ENCODE data around the gene PRR15. TPM values are rescaled to one million over a fixed set of nuclear protein-coding genes. Genes with fewer than 3 reads are reported as not detected.

The PRR15 gene
- total and polyA plus RNA-seq, 2 of the 13 experiments (the other 11 are each of a cell fraction or from before 2014, with no cell fraction given) = 2.3 to 7.8 TPM

DNA sequence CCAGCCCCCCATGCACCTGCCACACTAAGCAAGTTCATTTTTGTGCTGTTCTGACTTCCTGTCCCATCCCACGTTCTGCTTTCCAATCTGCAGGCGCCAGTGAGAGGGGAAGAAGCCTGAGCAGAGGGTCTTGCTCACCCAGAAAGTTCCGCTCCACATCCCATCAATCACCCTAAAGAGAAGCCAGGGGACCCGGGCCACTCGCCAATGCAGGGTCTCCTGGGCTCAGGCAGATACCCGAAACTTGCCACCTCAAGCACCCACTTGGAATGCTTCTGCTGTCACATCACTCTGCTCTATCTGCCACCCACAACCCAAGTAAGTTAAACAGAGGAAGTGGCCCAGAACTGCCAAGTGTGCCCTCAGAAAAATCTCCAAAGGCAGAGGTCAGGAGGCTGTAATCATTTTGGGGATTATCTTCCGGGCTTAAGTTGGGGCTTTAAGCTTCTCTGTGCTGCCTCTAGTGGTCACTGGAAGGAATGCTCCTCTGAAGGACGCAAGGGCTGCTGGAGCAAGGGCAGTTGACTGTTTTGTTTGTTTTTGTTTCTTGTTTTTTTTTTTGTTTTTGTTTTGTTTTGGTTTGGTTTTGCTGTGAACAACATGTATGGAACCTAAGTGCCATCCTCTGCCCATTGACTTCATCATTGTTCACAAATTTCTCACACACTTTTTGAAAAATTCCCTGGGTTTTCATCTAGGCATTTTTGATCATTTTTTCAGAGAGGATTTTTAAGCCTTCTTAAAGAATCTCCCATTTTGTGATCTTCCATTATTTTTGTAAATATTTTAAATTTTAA is 25.5 kb downstream of the PRR15 start (continued):
- TF ChIP-seq KDM2A (CRISPR knock-in tag; IDR thresholded peaks at IDR 0.05; ENCODE audit: borderline replicate concordance, low read depth) = peak; percentile 35; the same call in 1 of the 2 replicates
- no peak for TF ChIP-seq TARDBP (CRISPR knock-in tag; IDR thresholded peaks at IDR 0.05)
- TF ChIP-seq ZNF556 (CRISPR knock-in tag; IDR thresholded peaks at IDR 0.05; ENCODE audit: borderline replicate concordance) = no peak
- TF ChIP-seq, protein P1, sequence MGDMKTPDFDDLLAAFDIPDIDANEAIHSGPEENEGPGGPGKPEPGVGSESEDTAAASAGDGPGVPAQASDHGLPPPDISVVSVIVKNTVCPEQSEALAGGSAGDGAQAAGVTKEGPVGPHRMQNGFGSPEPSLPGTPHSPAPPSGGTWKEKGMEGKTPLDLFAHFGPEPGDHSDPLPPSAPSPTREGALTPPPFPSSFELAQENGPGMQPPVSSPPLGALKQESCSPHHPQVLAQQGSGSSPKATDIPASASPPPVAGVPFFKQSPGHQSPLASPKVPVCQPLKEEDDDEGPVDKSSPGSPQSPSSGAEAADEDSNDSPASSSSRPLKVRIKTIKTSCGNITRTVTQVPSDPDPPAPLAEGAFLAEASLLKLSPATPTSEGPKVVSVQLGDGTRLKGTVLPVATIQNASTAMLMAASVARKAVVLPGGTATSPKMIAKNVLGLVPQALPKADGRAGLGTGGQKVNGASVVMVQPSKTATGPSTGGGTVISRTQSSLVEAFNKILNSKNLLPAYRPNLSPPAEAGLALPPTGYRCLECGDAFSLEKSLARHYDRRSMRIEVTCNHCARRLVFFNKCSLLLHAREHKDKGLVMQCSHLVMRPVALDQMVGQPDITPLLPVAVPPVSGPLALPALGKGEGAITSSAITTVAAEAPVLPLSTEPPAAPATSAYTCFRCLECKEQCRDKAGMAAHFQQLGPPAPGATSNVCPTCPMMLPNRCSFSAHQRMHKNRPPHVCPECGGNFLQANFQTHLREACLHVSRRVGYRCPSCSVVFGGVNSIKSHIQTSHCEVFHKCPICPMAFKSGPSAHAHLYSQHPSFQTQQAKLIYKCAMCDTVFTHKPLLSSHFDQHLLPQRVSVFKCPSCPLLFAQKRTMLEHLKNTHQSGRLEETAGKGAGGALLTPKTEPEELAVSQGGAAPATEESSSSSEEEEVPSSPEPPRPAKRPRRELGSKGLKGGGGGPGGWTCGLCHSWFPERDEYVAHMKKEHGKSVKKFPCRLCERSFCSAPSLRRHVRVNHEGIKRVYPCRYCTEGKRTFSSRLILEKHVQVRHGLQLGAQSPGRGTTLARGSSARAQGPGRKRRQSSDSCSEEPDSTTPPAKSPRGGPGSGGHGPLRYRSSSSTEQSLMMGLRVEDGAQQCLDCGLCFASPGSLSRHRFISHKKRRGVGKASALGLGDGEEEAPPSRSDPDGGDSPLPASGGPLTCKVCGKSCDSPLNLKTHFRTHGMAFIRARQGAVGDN (CRISPR knock-in tag; IDR thresholded peaks at IDR 0.05) = peak; percentile 12; the same call in 1 of the 2 replicates
- no peak for TF ChIP-seq ARNTL (CRISPR knock-in tag; IDR thresholded peaks at IDR 0.05)
- TF ChIP-seq ZNF747 (CRISPR knock-in tag; IDR thresholded peaks at IDR 0.05; ENCODE audit: borderline replicate concordance) = no peak
- TF ChIP-seq, protein P2, sequence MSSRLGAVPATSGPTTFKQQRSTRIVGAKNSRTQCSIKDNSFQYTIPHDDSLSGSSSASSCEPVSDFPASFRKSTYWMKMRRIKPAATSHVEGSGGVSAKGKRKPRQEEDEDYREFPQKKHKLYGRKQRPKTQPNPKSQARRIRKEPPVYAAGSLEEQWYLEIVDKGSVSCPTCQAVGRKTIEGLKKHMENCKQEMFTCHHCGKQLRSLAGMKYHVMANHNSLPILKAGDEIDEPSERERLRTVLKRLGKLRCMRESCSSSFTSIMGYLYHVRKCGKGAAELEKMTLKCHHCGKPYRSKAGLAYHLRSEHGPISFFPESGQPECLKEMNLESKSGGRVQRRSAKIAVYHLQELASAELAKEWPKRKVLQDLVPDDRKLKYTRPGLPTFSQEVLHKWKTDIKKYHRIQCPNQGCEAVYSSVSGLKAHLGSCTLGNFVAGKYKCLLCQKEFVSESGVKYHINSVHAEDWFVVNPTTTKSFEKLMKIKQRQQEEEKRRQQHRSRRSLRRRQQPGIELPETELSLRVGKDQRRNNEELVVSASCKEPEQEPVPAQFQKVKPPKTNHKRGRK (CRISPR knock-in tag; IDR thresholded peaks at IDR 0.05) = 0 out of 2 replicates have a peak, but pooled peaks have one; percentile 21
- no peak for TF ChIP-seq ZSCAN30 (CRISPR knock-in tag; IDR thresholded peaks at IDR 0.05)
- no peak for TF ChIP-seq SOX5 (CRISPR knock-in tag; IDR thresholded peaks at IDR 0.05; ENCODE audit: borderline replicate concordance)
- TF ChIP-seq, protein P3, sequence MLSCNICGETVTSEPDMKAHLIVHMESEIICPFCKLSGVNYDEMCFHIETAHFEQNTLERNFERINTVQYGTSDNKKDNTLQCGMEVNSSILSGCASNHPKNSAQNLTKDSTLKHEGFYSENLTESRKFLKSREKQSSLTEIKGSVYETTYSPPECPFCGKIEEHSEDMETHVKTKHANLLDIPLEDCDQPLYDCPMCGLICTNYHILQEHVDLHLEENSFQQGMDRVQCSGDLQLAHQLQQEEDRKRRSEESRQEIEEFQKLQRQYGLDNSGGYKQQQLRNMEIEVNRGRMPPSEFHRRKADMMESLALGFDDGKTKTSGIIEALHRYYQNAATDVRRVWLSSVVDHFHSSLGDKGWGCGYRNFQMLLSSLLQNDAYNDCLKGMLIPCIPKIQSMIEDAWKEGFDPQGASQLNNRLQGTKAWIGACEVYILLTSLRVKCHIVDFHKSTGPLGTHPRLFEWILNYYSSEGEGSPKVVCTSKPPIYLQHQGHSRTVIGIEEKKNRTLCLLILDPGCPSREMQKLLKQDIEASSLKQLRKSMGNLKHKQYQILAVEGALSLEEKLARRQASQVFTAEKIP (CRISPR knock-in tag; IDR thresholded peaks at IDR 0.05; ENCODE audit: borderline replicate concordance) = no peak
- no peak for TF ChIP-seq ZNF383 (CRISPR knock-in tag; IDR thresholded peaks at IDR 0.05; ENCODE audit: borderline replicate concordance)
- TF ChIP-seq ZFX (CRISPR knock-in tag; IDR thresholded peaks at IDR 0.05; ENCODE audit: low read depth) = no peak
- no peak for TF ChIP-seq ZNF24 (IDR thresholded peaks at IDR 0.05)
- TF ChIP-seq SMC3 (IDR thresholded peaks at IDR 0.05; ENCODE audit: low read length) = peak; percentile 48; the same call in 1 of the 2 replicates
- no peak for TF ChIP-seq LCORL (IDR thresholded peaks at IDR 0.05)
- TF ChIP-seq LCORL (CRISPR knock-in tag; IDR thresholded peaks at IDR 0.05) = peak; percentile 27; the same call in 1 of the 2 replicates
- TF ChIP-seq ZNF629 (CRISPR knock-in tag; conservative IDR thresholded peaks at IDR 0.05) = no peak
- no peak for TF ChIP-seq ZNF839 (CRISPR knock-in tag; IDR thresholded peaks at IDR 0.05; ENCODE audit: borderline replicate concordance)
